WI38 (cell line): ENCODE results near the gene DOLK.

Experiments
- H3K4me3 ChIP-seq: 2 replicates; pipeline ENCODE4 v1.5.1; 2011; ENCODE audit warnings: low read depth, mild to moderate bottlenecking, control low read depth, low read length
- CTCF ChIP-seq: IDR thresholded peaks from 2 replicates; pipeline ENCODE4 v1.5.1; 2012; ENCODE audit warnings: low read depth, mild to moderate bottlenecking, control low read depth, low read length

Gene DOLK

GRCh38 chr9:128947527-128948301, at the start of gene DOLK, which contains the start of gene NUP188:
TSS of gene DOLK (minus strand) at chr9:128947603. CDS start at chr9:128947303, 300 bp downstream.
TSS of gene NUP188 (plus strand) at chr9:128947699. CDS start at chr9:128947720, 21 bp downstream.
- peak within 1 kb of the TSS; percentile 97 for H3K4me3 ChIP-seq
- TF ChIP-seq CTCF = no peak

DNA sequence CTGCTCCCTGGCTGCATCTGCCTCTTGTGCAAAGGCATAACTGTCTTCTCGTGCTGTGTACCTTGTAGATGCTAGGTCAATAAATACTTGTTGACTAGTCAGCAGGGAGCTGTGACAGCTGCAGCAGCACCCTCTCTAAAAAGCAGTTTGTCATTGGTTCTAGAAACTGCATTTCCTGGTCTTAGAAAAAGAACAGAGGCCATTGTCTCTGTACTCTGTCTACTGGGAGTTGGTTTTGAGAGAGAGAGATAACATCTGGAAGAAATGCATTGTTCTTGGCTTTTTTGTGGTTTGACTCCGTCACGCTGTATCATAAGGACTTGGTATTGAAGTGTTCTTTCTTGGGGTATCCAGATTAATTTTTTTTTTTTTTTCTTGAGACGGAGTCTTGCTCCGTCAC, 48.4 kb upstream of the DOLK start:
- no peak for TF ChIP-seq CTCF
- H3K4me3 ChIP-seq = no peak overlapping the region

DNA sequence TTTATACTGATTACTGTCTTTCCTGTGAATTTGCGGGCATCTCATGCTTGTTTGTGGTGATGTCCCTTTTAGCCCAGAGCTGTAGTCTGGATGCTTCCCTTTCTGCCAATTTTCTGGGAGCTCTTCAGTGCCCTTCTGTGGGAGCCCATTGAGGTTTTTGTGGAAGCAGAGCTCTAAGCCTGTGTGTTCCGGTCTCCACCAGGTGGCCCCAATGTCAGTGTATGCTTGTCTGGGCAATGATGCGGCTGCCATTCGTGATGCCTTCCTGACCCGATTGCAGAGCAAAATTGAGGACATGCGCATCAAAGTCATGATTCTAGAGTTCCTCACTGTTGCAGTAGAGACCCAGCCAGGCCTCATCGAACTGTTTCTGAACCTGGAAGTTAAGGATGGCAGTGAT, 45.6 kb upstream of the DOLK start:
- H3K4me3 ChIP-seq = no peak overlapping the region
- TF ChIP-seq CTCF = peak; percentile 12; the same call in 1 of the 2 replicates

GRCh38 chr9:128987805-128988204, 40.4 kb upstream of the DOLK start:
- TF ChIP-seq CTCF = no peak
- H3K4me3 ChIP-seq = no peak overlapping the region

GRCh38 chr9:128986671-128987070, 39.3 kb upstream of the DOLK start:
- H3K4me3 ChIP-seq = no peak overlapping the region
- no peak for TF ChIP-seq CTCF

DNA sequence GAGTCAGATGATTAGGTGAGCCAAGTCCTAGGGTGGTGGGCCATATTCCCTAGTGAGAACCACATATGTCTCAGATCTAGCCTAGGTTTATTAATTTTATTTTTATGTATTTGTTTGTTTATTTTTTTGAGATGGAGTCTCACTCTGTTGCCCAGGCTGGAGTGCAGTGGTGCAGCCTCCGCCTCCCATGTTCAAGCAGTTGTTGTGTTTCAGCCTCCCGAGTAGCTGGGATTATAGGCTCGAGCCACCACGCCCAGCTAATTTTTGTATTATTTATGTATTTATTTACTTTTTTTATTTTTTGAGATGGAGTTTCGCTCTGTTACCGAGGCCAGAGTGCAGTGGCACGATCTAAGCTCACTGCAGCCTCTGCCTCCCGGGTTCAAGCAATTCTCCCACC, 36.1 kb upstream of the DOLK start:
- H3K4me3 ChIP-seq = no peak overlapping the region
- no peak for TF ChIP-seq CTCF

GRCh38 chr9:128979111-128979510, 31.7 kb upstream of the DOLK start:
- TF ChIP-seq CTCF = no peak
- H3K4me3 ChIP-seq = no peak overlapping the region
